Mucosa of descending colon (tissue), 3 donors: ENCODE results near the gene PRR16. TPM values are rescaled to one million over a fixed set of nuclear protein-coding genes. Genes with fewer than 3 reads are reported as not detected.

Source experiments
- ATAC-seq: fragments of 200-7000 bp; cut with Tn5 transposase; one replicate; pipeline ENCODE4 v1.9.1; 2020; ENCODE audit warnings: mild to moderate bottlenecking, moderate library complexity
- DNase-seq, 3 donors: peaks; one replicate each; pipeline ENCODE4 v3.0.0-alpha.2; 2020
- H3K36me3 ChIP-seq: fragments of 200-600 bp; one replicate; pipeline ENCODE4 v1.8.0; 2021; ENCODE audit warnings: low read depth, mild to moderate bottlenecking
- H3K4me1 ChIP-seq: fragments of 200-600 bp; one replicate; pipeline ENCODE4 v1.8.0; 2021; ENCODE audit warnings: low read depth, mild to moderate bottlenecking
- H3K4me3 ChIP-seq: fragments of 200-600 bp; one replicate; pipeline ENCODE4 v1.8.0; 2021; ENCODE audit warnings: mild to moderate bottlenecking
- H3K9me3 ChIP-seq: fragments of 200-600 bp; one replicate; pipeline ENCODE4 v1.8.0; 2021; ENCODE audit warnings: mild to moderate bottlenecking
- CTCF ChIP-seq: fragments of 200-600 bp; IDR thresholded peaks from one replicate; pipeline ENCODE4 v1.8.0; 2022; ENCODE audit warnings: antibody characterized with exemption, mild to moderate bottlenecking
- intact Hi-C, 2 donors: fragments of 100-400 bp; cut with DNase I in 1 of 2; cut with micrococcal nuclease in 1 of 2; formaldehyde crosslinking; loops; one replicate each; pipeline versions ENCODE4 v1.11.0 to v1.11.1; 2022; cut with DNase I, micrococcal nuclease
- total RNA-seq, 3 donors: library from RNA; stranded (reverse); fragmentation: NEBNext Ultra II Directional in 2 of 3; extraction: Animal tissue kit (Norgen Biotek cat#: 25700) in 2 of 3; gene quantifications; one replicate each; pipeline versions ENCODE4 v1.2.1 to v1.2.4, GENCODE V29; 2021 to 2023
- donor health status: DM: no; HTN: no; CAD: no; lungs with moderate emphysema.
- donor health status: DM: no; HTN: no; CAD: no.
- donor health status: DM: no; HTN: yes; CAD: no.

PRR16 gene
- total RNA-seq, 3 donors from 2014 or later, result 0.69 to 2.9 (median 1.9) TPM

GRCh38 chr5:120602033-120602432, 137.9 kb downstream of the PRR16 start:
- Histone ChIP-seq H3K36me3 (no peaks in the 10 kb centered on the region), H3K4me1 (no peaks in the 10 kb centered on the region), H3K9me3 (no peaks in the 10 kb centered on the region), H3K4me3 (no peak overlapping the region)
- intact Hi-C loops, result no loop called here
- TF ChIP-seq CTCF, result no peak
- no peak for ATAC-seq
- DNase-seq, result no peak

DNA sequence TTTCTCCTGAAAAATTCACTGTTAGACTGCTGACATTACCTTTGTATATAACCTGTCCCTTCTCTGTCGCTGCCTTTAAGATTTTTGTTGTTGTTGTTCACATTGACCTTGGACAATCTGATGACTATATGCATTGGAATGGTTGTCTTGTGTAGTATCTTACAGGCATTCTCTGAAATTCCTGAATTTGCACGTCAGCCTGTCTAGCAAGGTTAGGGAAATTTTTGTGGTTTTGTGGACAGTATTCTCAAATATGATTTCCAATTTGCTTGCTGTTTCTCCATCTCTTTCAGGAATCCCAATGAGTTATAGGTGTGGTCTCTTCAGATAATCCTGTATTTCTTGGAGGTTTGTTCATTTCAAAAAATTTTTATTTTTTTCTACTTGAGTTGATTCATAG, 140.8 kb downstream of the PRR16 start:
- intact Hi-C loops, result no loop called here
- H3K4me3 ChIP-seq, result no peak overlapping the region
- H3K9me3 ChIP-seq, result no peaks in the 10 kb centered on the region
- H3K36me3 ChIP-seq, result no peaks in the 10 kb centered on the region
- TF ChIP-seq CTCF, result no peak
- no peak for ATAC-seq
- no peak for DNase-seq
- H3K4me1 ChIP-seq, result no peaks in the 10 kb centered on the region

DNA sequence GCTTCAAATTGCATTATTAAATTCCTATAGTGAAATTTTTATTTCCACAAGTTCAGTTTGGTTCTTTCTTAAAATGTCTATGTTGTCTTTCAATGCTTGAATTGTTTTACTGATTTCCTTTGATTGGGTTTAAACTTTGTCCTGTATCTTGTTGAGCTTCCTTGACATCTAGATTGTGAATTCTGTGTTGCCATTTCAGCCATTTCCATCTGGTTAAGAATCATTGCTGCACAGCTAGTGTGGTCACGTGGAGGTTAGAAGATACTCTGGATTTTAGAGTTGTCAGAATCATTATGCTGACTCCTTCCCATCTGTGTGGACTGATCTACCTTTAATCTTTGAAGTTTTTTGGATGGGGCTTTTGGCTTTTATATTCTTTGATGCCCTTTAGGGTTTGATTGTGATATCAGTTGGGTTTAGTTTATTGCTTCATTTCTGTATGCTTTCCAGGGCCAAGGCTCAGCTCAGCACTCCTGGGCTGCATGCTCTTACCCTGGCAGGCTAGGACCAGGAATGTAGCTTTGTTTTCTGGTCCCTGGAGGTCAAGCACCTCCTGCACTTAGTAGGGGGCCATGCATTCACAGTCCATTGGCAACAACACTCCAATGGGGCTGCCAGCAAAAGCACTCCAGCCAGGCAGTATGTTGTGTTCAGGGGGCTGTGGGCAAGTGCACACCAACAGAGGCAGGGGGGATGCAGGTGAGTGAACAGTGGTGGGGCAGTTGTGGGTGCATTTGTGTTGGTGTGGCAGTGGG, 141.4 kb downstream of the PRR16 start:
- intact Hi-C loops, result no loop called here
- no peak overlapping the region for H3K4me3 ChIP-seq
- TF ChIP-seq CTCF, result no peak
- ATAC-seq (no peak), DNase-seq (no peak)
- H3K4me1 ChIP-seq, result no peaks in the 10 kb centered on the region
- no peaks in the 10 kb centered on the region for H3K36me3 ChIP-seq
- no peaks in the 10 kb centered on the region for H3K9me3 ChIP-seq

DNA sequence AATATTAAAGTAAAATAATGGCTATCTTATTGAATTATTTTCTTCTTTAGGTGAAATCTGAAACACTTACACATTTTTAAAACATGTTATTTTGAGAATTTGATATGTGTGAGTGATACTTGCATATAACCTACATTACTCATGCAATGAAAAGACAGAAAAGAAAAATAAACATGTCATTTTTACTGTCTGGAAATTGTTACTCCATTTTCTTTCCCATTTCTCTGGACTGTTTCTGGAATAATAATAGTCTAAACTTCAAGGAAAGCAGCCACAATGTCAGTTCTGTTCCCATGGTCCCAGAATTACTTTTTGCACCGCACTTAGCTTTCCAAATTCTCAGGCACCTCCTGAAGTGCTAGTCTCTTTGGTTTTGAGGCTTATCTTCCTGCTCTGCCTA, 145.5 kb downstream of the PRR16 start:
- Histone ChIP-seq H3K4me1 (no peaks in the 10 kb centered on the region), H3K36me3 (no peaks in the 10 kb centered on the region), H3K4me3 (no peak overlapping the region), H3K9me3 (no peaks in the 10 kb centered on the region)
- no peak for TF ChIP-seq CTCF
- no peak for DNase-seq
- intact Hi-C loops, result no loop called here
- no peak for ATAC-seq

- no peaks in the 10 kb centered on the region for H3K36me3 ChIP-seq
- intact Hi-C loops, result no loop called here
- no peak overlapping the region for H3K4me3 ChIP-seq
- H3K9me3 ChIP-seq, result no peaks in the 10 kb centered on the region
- DNase-seq (no peak), ATAC-seq (no peak)
- no peaks in the 10 kb centered on the region for H3K4me1 ChIP-seq
- no peak for TF ChIP-seq CTCF
These were observed 146.0 kb downstream of the PRR16 start for GRCh38 chr5:120610145-120610544.

DNA sequence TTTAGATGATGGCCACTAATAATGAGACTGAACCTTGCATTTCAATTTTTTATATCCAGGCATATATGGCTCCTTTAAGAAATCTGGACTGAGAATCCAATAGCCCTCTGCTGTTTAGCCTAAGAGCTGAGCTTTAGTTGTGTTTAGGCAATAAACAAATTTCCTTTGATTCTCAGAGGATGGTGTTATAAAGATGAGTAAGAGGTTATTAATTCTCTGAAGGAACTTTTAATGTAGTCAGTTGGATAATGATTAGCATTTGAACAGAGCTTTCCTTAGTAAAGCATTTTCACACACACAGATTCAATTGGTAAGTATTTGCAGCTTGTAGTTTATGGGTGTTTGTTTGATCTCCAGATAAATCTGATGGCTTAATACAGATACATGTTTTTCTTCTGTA, 149.6 kb downstream of the PRR16 start:
- intact Hi-C loops, result no loop called here
- ATAC-seq, result no peak
- no peaks in the 10 kb centered on the region for H3K9me3 ChIP-seq
- H3K4me1 ChIP-seq, result no peaks in the 10 kb centered on the region
- TF ChIP-seq CTCF, result no peak
- H3K4me3 ChIP-seq, result no peak overlapping the region
- no peaks in the 10 kb centered on the region for H3K36me3 ChIP-seq
- DNase-seq, result no peak
